Prostate gland (tissue), 2 donors: ENCODE measurements around the gene RPS6KC1. TPM values are rescaled to one million over a fixed set of nuclear protein-coding genes. Genes with fewer than 3 reads are reported as not detected.

Source experiments
- DNase-seq: peaks from one replicate; pipeline ENCODE4 v3.0.0-alpha.2; 2019; ENCODE audit warnings: low spot score
- H3K27ac ChIP-seq, 2 donors: fragments of 200-600 bp; sonication (generic); 2 replicates each; pipeline ENCODE4 v1.5.1; 2017 to 2019
- H3K27me3 ChIP-seq: fragments of 200-600 bp; sonication (generic); replicated peaks from 2 replicates; pipeline ENCODE4 v1.5.1; 2019; ENCODE audit not compliant: insufficient read depth
- H3K36me3 ChIP-seq, 2 donors: fragments of 200-600 bp; sonication (generic); 1 replicate in 1 of 2; 2 replicates in 1 of 2; pipeline versions ENCODE4 v1.5.1 to v1.8.1; 2017 to 2019
- H3K4me1 ChIP-seq: fragments of 200-600 bp; sonication (generic); replicated peaks from 2 replicates; pipeline ENCODE4 v1.5.1; 2019
- H3K4me3 ChIP-seq, 2 donors: fragments of 200-600 bp; sonication (generic); 2 replicates each; pipeline ENCODE4 v1.5.1; 2017 to 2019
- H3K9me3 ChIP-seq: fragments of 200-600 bp; sonication (generic); 2 replicates; pipeline ENCODE4 v1.5.1; 2017
- CTCF ChIP-seq, 4 experiments: fragments of 200-600 bp in 2 of 4; fragments of 450-650 bp in 2 of 4; sonication (generic) in 2 of 4; IDR thresholded peaks; 1 replicate in 3 of 4; 2 replicates in 1 of 4; pipeline ENCODE4 v1.5.1; 2016 to 2019; ENCODE audit warnings: antibody characterized with exemption in 4 of 4, mild to moderate bottlenecking in 2 of 4, moderate library complexity in 2 of 4
- POLR2A ChIP-seq: fragments of 450-650 bp; IDR thresholded peaks from one replicate; pipeline ENCODE4 v1.6.1; 2016; ENCODE audit warnings: antibody characterized with exemption, mild to moderate bottlenecking
- POLR2AphosphoS5 ChIP-seq: sonication (generic); formaldehyde crosslinking; IDR thresholded peaks from one replicate; pipeline ENCODE4 v1.6.1; 2017; ENCODE audit warnings: antibody characterized with exemption
- WGBS: methylation state at CpG from one replicate; pipeline ENCODE4 v1.1.5; 2018; 5-methylcytosine and 5-hydroxymethylcytosine counted together
- intact Hi-C: fragments of 100-400 bp; cut with DNase I; formaldehyde crosslinking; loops from one replicate; pipeline ENCODE4 v1.14.2; 2022
- total RNA-seq, 2 donors: library from RNA; depleted of rRNA; stranded (reverse); fragments of >200 nt; gene quantifications; one replicate each; pipeline ENCODE4 v1.1.0, GENCODE V29; 2016

RPS6KC1 gene
- total RNA-seq, 2 donors from 2014 or later: 32.6 to 35.3 TPM

- Histone ChIP-seq H3K36me3 (no peaks in the 10 kb centered on the region), H3K9me3 (no peaks in the 10 kb centered on the region), H3K4me1 (no peaks in the 10 kb centered on the region), H3K4me3 (no peak overlapping the region), H3K27ac (no peak overlapping the region), H3K27me3 (no peaks in the 10 kb centered on the region)
- DNase-seq: no peak
- TF ChIP-seq POLR2A (no peak), CTCF (IDR thresholded peaks at IDR 0.05) (no peak), POLR2AphosphoS5 (no peak)
- intact Hi-C loops: no loop called here
- WGBS: 97% methylated on average over 1 of the region's 1 CpG
These were observed 129.8 kb downstream of the RPS6KC1 start for GRCh38 chr1:213180833-213181232.

- no peak for TF ChIP-seq POLR2A
- TF ChIP-seq POLR2AphosphoS5: no peak
- TF ChIP-seq CTCF (IDR thresholded peaks at IDR 0.05): no peak
- no peaks in the 10 kb centered on the region for H3K9me3 ChIP-seq
- H3K27ac ChIP-seq: no peak overlapping the region
- no peaks in the 10 kb centered on the region for H3K36me3 ChIP-seq
- WGBS: 85% methylated on average over 3 of the region's 3 CpGs
- H3K27me3 ChIP-seq: no peaks in the 10 kb centered on the region
- no peak for DNase-seq
- no peaks in the 10 kb centered on the region for H3K4me1 ChIP-seq
- no peak overlapping the region for H3K4me3 ChIP-seq
- intact Hi-C loops: no loop called here
These were observed 132.1 kb downstream of the RPS6KC1 start for GRCh38 chr1:213183036-213183672.

GRCh38 chr1:213186168-213186567 is 135.1 kb downstream of the RPS6KC1 start:
- DNase-seq: no peak
- Histone ChIP-seq H3K36me3 (no peaks in the 10 kb centered on the region), H3K27ac (no peak overlapping the region), H3K4me1 (no peaks in the 10 kb centered on the region), H3K9me3 (no peaks in the 10 kb centered on the region), H3K27me3 (no peaks in the 10 kb centered on the region), H3K4me3 (no peak overlapping the region)
- TF ChIP-seq POLR2AphosphoS5 (no peak), POLR2A (no peak), CTCF (IDR thresholded peaks at IDR 0.05) (no peak)
- intact Hi-C loops: no loop called here
- 100% methylated on average over 2 of the region's 2 CpGs for WGBS

GRCh38 chr1:213192026-213192425 is 141.0 kb downstream of the RPS6KC1 start:
- H3K9me3 ChIP-seq: no peaks in the 10 kb centered on the region
- no peaks in the 10 kb centered on the region for H3K36me3 ChIP-seq
- no peak for DNase-seq
- no peaks in the 10 kb centered on the region for H3K4me1 ChIP-seq
- no peaks in the 10 kb centered on the region for H3K27me3 ChIP-seq
- intact Hi-C loops: no loop called here
- no peak overlapping the region for H3K27ac ChIP-seq
- 96% methylated on average over 1 of the region's 1 CpG for WGBS
- no peak for TF ChIP-seq POLR2AphosphoS5
- no peak for TF ChIP-seq POLR2A
- no peak for TF ChIP-seq CTCF (IDR thresholded peaks at IDR 0.05)
- H3K4me3 ChIP-seq: no peak overlapping the region

DNA sequence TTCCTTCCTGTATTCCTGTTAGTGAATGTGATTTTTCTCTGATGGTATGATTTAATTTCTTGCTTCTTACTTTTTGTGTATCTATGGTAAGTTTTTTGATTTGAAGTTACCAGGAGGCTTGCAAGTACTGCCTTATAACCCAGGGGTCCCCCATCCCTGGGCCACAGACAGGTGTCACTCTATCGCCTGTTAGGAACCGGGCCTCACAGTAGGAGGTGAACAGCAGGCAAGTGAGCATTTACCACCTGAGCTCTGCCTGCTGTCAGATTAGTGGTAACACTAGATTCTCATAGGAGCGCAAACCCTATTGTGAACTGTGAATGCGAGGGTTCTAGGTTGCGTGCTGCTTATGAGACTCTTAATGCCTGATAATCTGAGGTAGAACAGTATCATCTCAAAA is 143.3 kb downstream of the RPS6KC1 start:
- Histone ChIP-seq H3K9me3 (no peaks in the 10 kb centered on the region), H3K27ac (no peak overlapping the region), H3K27me3 (no peaks in the 10 kb centered on the region), H3K4me1 (no peaks in the 10 kb centered on the region), H3K36me3 (no peaks in the 10 kb centered on the region), H3K4me3 (no peak overlapping the region)
- 95% methylated on average over 5 of the region's 5 CpGs for WGBS
- TF ChIP-seq POLR2A (no peak), CTCF (IDR thresholded peaks at IDR 0.05) (no peak), POLR2AphosphoS5 (no peak)
- intact Hi-C loops: no loop called here
- DNase-seq: no peak
